K562 (cell line): ENCODE measurements around the gene UCK1. TPM values are rescaled to one million over a fixed set of nuclear protein-coding genes. Genes with fewer than 3 reads are reported as not detected.
A peak's percentile ranks its signal among the peaks of the same experiment; 100 is the strongest.

Experiments used
- ATAC-seq: fragments of 200-7000 bp; cut with Tn5 transposase; 3 replicates; pipeline ENCODE4 v1.9.1; 2020; ENCODE audit warnings: moderate library complexity
- BruUV-seq: library from RNA; stranded (reverse); fragments of 400-500 nt; replicated peaks from 2 replicates; lab custom pipeline; 2021; lab: Mats Ljungman, UMichigan
- CTCF ChIA-PET: fragments of 300-600 bp; formaldehyde crosslinking; extraction: SDS; loops from one replicate; lab custom pipeline; 2021; ENCODE audit warnings: low intra/inter-chr PET ratio; lab: Yijun Ruan, JAX
- POLR2A ChIA-PET: fragments of 300-600, 350-650 bp; sonication (Branson Sonifier 250); formaldehyde crosslinking; extraction: SDS; loops from one replicate; lab custom pipeline; 2021; ENCODE audit warnings: antibody characterized with exemption, inconsistent platforms; lab: Yijun Ruan, JAX
- DNase-seq, 4 experiments: peaks; one replicate each; pipeline versions ENCODE4 v3.0.0 to v3.0.0-alpha.2; 2011 to 2018; ENCODE audit warnings: low spot score in 3 of 4, mixed read lengths in 3 of 4; ENCODE audit errors: extremely low read depth in 1 of 4
- FAIRE-seq: peaks from 2 replicates; lab custom pipeline; 2011; peaks lifted over from hg19 to GRCh38; lab: Jason Lieb, UNC
- H2AFZ ChIP-seq: 2 replicates; pipeline ENCODE4 v1.6.0; 2011; ENCODE audit warnings: low read depth, low read length, control low read depth, inconsistent platforms
- H3K27ac ChIP-seq: fragments of 200-600 bp; 3 replicates; pipeline ENCODE4 v1.8.0; 2011; ENCODE audit warnings: low read depth, mild to moderate bottlenecking, control low read depth, inconsistent platforms, low read length, moderate library complexity, mixed read lengths; ENCODE audit errors: extremely low read depth
- H3K27me3 ChIP-seq, 2 experiments: fragments of 300-600 bp in 1 of 2; 2 replicates in 1 of 2; 3 replicates in 1 of 2; pipeline versions ENCODE4 v1.6.0 to v1.8.0; 2011; ENCODE audit warnings: inconsistent platforms in 2 of 2, low read length in 2 of 2, mild to moderate bottlenecking in 1 of 2, mixed read lengths in 1 of 2, moderate library complexity in 1 of 2; ENCODE audit not compliant: control insufficient read depth in 2 of 2, insufficient read depth in 2 of 2
- H3K36me3 ChIP-seq: fragments of 300-600 bp; 3 replicates; pipeline ENCODE4 v1.8.0; 2011; ENCODE audit warnings: mild to moderate bottlenecking, low read length, inconsistent platforms; ENCODE audit not compliant: control insufficient read depth, insufficient read depth
- H3K4me1 ChIP-seq, 2 experiments: fragments of 200-600 bp in 1 of 2; replicated peaks in 1 of 2; 2 replicates in 1 of 2; 3 replicates in 1 of 2; pipeline versions ENCODE4 v1.5.1 to v1.8.0; 2011; ENCODE audit warnings: inconsistent platforms in 2 of 2, low read length in 2 of 2, mild to moderate bottlenecking in 1 of 2, mixed read lengths in 1 of 2, moderate library complexity in 1 of 2; ENCODE audit not compliant: control insufficient read depth in 2 of 2, insufficient read depth in 2 of 2
- H3K4me2 ChIP-seq: 2 replicates; pipeline ENCODE4 v1.6.1; 2011; ENCODE audit warnings: low read length, control low read depth, inconsistent platforms, mixed read lengths; ENCODE audit not compliant: insufficient read depth
- H3K4me3 ChIP-seq: fragments of 200-600 bp; sonication (generic), shearing (Covaris generic); 2 replicates; pipeline ENCODE4 v1.5.1; 2016; ENCODE audit warnings: control low read depth, inconsistent platforms
- H3K79me2 ChIP-seq: fragments of 200-600 bp; 3 replicates; pipeline ENCODE4 v1.8.0; 2011; ENCODE audit warnings: low read length, inconsistent platforms; ENCODE audit not compliant: control insufficient read depth, insufficient read depth
- H3K9ac ChIP-seq, 2 experiments: 2 replicates each; pipeline versions ENCODE4 v1.6.0 to v1.6.1; 2011; ENCODE audit warnings: low read depth in 2 of 2, low read length in 2 of 2, control low read depth in 1 of 2, inconsistent platforms in 1 of 2, mild to moderate bottlenecking in 1 of 2, mixed read lengths in 1 of 2; ENCODE audit not compliant: insufficient read depth in 1 of 2
- H3K9me1 ChIP-seq: one replicate; pipeline ENCODE4 v1.6.0; 2011; ENCODE audit warnings: inconsistent platforms, mild to moderate bottlenecking, low read length, moderate library complexity; ENCODE audit not compliant: control insufficient read depth, insufficient read depth
- H3K9me3 ChIP-seq: replicated peaks from 2 replicates; pipeline ENCODE4 v1.5.1; 2011; ENCODE audit warnings: low read depth, low read length, inconsistent platforms; ENCODE audit not compliant: control insufficient read depth, insufficient read depth
- H4K20me1 ChIP-seq: replicated peaks from 2 replicates; pipeline ENCODE4 v1.6.1; 2011; ENCODE audit warnings: low read length, inconsistent platforms, mixed read lengths; ENCODE audit not compliant: control insufficient read depth, insufficient read depth
- MAFG ChIP-seq: fragments of 450-650 bp; conservative IDR thresholded peaks from 2 replicates; pipeline ENCODE4 v1.6.1; 2016; ENCODE audit warnings: missing genetic modification characterization, missing compliant biosample characterization
- NEUROD1 ChIP-seq: fragments of 150-350 bp; IDR thresholded peaks from 2 replicates; pipeline ENCODE4 v1.6.1; 2014; ENCODE audit warnings: borderline replicate concordance, low read length, low read depth; ENCODE audit not compliant: partially characterized antibody
- PHB ChIP-seq: fragments of 250-450 bp; sonication (Bioruptor Pico); IDR thresholded peaks from 2 replicates; pipeline ENCODE4 v1.5.0; 2021
- RBM34 ChIP-seq: fragments of 200-400 bp; formaldehyde crosslinking; IDR thresholded peaks from 2 replicates; pipeline ENCODE4 v1.6.1; 2018; ENCODE audit warnings: low read length, borderline replicate concordance; ENCODE audit not compliant: insufficient read depth
- REST ChIP-seq, 2 experiments: fragments of 450-650 bp; formaldehyde crosslinking in 1 of 2; IDR thresholded peaks; 2 replicates each; pipeline versions ENCODE4 v1.4.0 to v1.6.1; 2014 to 2020; ENCODE audit warnings: mild to moderate bottlenecking in 2 of 2, borderline replicate concordance in 1 of 2, low read depth in 1 of 2
- THRA ChIP-seq: fragments of 450-650 bp; IDR thresholded peaks from 2 replicates; pipeline ENCODE4 v1.6.1; 2017; ENCODE audit warnings: mild to moderate bottlenecking, moderate library complexity
- ZBTB7A ChIP-seq: IDR thresholded peaks from 2 replicates; pipeline ENCODE4 v1.6.1; 2011; ENCODE audit warnings: low read depth, mild to moderate bottlenecking, low read length, moderate library complexity, borderline replicate concordance; ENCODE audit not compliant: control insufficient read depth
- ZNF766 ChIP-seq: fragments of 200-800 bp; sonication (Bioruptor generic); conservative IDR thresholded peaks from 2 replicates; pipeline ENCODE4 v1.6.1; 2016; ENCODE audit warnings: missing genetic modification characterization, missing compliant biosample characterization
- WGBS: fragments of 100-300 bp; shearing (Covaris generic); methylation state at CpG from one replicate; pipeline ENCODE4 v1.1.6; 2016; ENCODE audit warnings: low coverage, mixed read lengths; ENCODE audit not compliant: insufficient coverage; ENCODE audit errors: missing lambda C conversion rate; 5-methylcytosine and 5-hydroxymethylcytosine counted together
- in situ Hi-C: fragments of 300-500 bp; cut with MboI; formaldehyde crosslinking; loops from 4 replicates; pipeline ENCODE4 v1.15.0; 2018; ENCODE audit warnings: inconsistent platforms, mixed read lengths
- intact Hi-C: fragments of 100-400 bp; cut with micrococcal nuclease; formaldehyde crosslinking; loops from 2 replicates; pipeline ENCODE4 v1.14.2; 2022
- polyA plus RNA-seq, 8 experiments: library from polyadenylated mRNA; depleted of rRNA in 4 of 8; stranded (reverse) in 5 of 8; unstranded in 3 of 8; fragments of >200 nt; fragmentation: Nextera tagmentation in 2 of 8; fragmentation: Illumina TruSeq in 1 of 8; extraction: Ambion mirVana in 2 of 8; extraction: Trizol in 1 of 8; gene quantifications; 2 replicates each; pipeline versions ENCODE4 v1.2.1 to v1.2.3, GENCODE V29; 2011 to 2014; ENCODE audit warnings: inconsistent platforms in 1 of 8, missing spikeins in 1 of 8
- total RNA-seq, 7 experiments: library from RNA; depleted of rRNA in 6 of 7; stranded (reverse); fragments of >200 nt in 6 of 7; fragmentation: Illumina TruSeq in 2 of 7; extraction: Trizol in 2 of 7; gene quantifications; 2 replicates each; pipeline versions ENCODE4 v1.2.1 to v1.2.3, GENCODE V29; 2011 to 2021; ENCODE audit warnings: low replicate concordance in 1 of 7

The UCK1 gene
- total and polyA plus RNA-seq, 9 of the 15 experiments (the other 6 are each of a cell fraction or from before 2014, with no cell fraction given) = 0.27 to 27.5 (median 16.1) TPM

- Histone ChIP-seq H3K27me3 (no peaks in the 10 kb centered on the region), H3K4me1 (peaks cover 6 to 38% of the 10 kb centered on the region in 2 experiments; a peak in 3 of 5 replicates), H3K4me3 (no peak overlapping the region), H3K36me3 (peaks cover 89% of the 10 kb centered on the region; the same call in 2 of the 3 replicates), H2AFZ (no peak overlapping the region), H4K20me1 (no peaks in the 10 kb centered on the region; the same call in 1 of the 2 replicates), H3K9ac (0 out of 4 replicates have a peak overlapping the region, but pooled peaks of 1 of the 2 experiments have one; percentile 2), H3K27ac (no peak overlapping the region), H3K79me2 (peaks cover 13% of the 10 kb centered on the region), H3K9me3 (no peaks in the 10 kb centered on the region), H3K4me2 (no peak overlapping the region), H3K9me1 (no peaks in the 10 kb centered on the region)
- ChIA-PET POLR2A (no interaction called here), CTCF (no interaction called here)
- FAIRE-seq (no peak), DNase-seq (no peak), ATAC-seq (no peak)
- no TSS peak for BruUV-seq
- intact Hi-C loops (no loop called here), in situ Hi-C loops (no loop called here)
- 95% methylated on average over 17 of the region's 19 CpGs for WGBS
- TF ChIP-seq PHB (no peak), ZNF766 (no peak), MAFG (tag) (no peak), THRA (no peak), ZBTB7A (no peak), RBM34 (no peak), REST (IDR thresholded peaks at IDR 0.05; ENCODE audit: borderline replicate concordance) (no peak), REST (CRISPR knock-in tag; IDR thresholded peaks at IDR 0.05; ENCODE audit: low read depth) (no peak), NEUROD1 (no peak)
Observed at GRCh38 chr9:131525643-131526565, 5.2 kb downstream of the UCK1 start.
